CD4-positive, alpha-beta T cell (primary cell): ENCODE data around the gene CDKN1A. TPM values are rescaled to one million over a fixed set of nuclear protein-coding genes. Genes with fewer than 3 reads are reported as not detected.

Experiments
- ATAC-seq: fragments of 200-7000 bp; cut with Tn5 transposase; one replicate; pipeline ENCODE4 v1.10.0; 2022; ENCODE audit warnings: mild to moderate bottlenecking; ENCODE audit not compliant: poor library complexity
- CTCF ChIA-PET: fragments of 350-600 bp; sonication (Branson Sonifier 250); formaldehyde crosslinking; loops from one replicate; lab custom pipeline; 2021; ENCODE audit warnings: antibody characterized with exemption, inconsistent platforms; lab: Charles Lee
- POLR2A ChIA-PET: fragments of 350-600 bp; sonication (Branson Sonifier 250); formaldehyde crosslinking; loops from one replicate; lab custom pipeline; 2021; ENCODE audit warnings: antibody characterized with exemption, inconsistent platforms; lab: Charles Lee
- DNase-seq, 14 experiments: peaks; one replicate each; pipeline ENCODE4 v3.0.0-alpha.2; 2013 to 2020; ENCODE audit warnings: mixed read lengths in 2 of 14
- H3K27ac ChIP-seq, 2 donors: one replicate each; pipeline versions ENCODE4 v1.5.1 to v1.7.0; 2013; ENCODE audit warnings: low read length in 2 of 2, low read depth in 1 of 2, mild to moderate bottlenecking in 1 of 2
- H3K27me3 ChIP-seq, 2 experiments: 1 replicate in 1 of 2; 2 replicates in 1 of 2; pipeline versions ENCODE4 v1.6.1 to v1.7.0; 2013; ENCODE audit warnings: low read length in 2 of 2, control low read depth in 1 of 2, mild to moderate bottlenecking in 1 of 2, moderate library complexity in 1 of 2; ENCODE audit not compliant: insufficient read depth in 2 of 2, control insufficient read depth in 1 of 2
- H3K36me3 ChIP-seq: one replicate; pipeline ENCODE4 v1.6.1; 2013; ENCODE audit warnings: low read length, control low read depth; ENCODE audit not compliant: insufficient read depth
- H3K4me1 ChIP-seq: one replicate; pipeline ENCODE4 v1.6.1; 2013; ENCODE audit warnings: low read length, control low read depth; ENCODE audit not compliant: insufficient read depth
- H3K4me3 ChIP-seq: one replicate; pipeline ENCODE4 v1.5.1; 2013; ENCODE audit warnings: mild to moderate bottlenecking, low read length, moderate library complexity
- H3K9me3 ChIP-seq, 2 experiments: 1 replicate in 1 of 2; 2 replicates in 1 of 2; pipeline versions ENCODE4 v1.6.1 to v1.7.0; 2013; ENCODE audit warnings: low read length in 2 of 2, mild to moderate bottlenecking in 2 of 2, control low read depth in 1 of 2, moderate library complexity in 1 of 2; ENCODE audit not compliant: control insufficient read depth in 1 of 2, insufficient read depth in 1 of 2
- H3K27ac Mint-ChIP-seq: one replicate; pipeline ENCODE4 v1.8.0; 2020; ENCODE audit warnings: mixed read lengths
- H3K27me3 Mint-ChIP-seq: one replicate; pipeline ENCODE4 v1.8.0; 2021; ENCODE audit warnings: mixed read lengths
- H3K36me3 Mint-ChIP-seq: one replicate; pipeline ENCODE4 v1.8.0; 2021; ENCODE audit warnings: low read depth, mixed read lengths
- H3K4me1 Mint-ChIP-seq: one replicate; pipeline ENCODE4 v1.8.0; 2021; ENCODE audit warnings: low read depth, mixed read lengths
- H3K4me3 Mint-ChIP-seq: one replicate; pipeline ENCODE4 v1.8.0; 2020; ENCODE audit warnings: mild to moderate bottlenecking, mixed read lengths
- H3K9me3 Mint-ChIP-seq: one replicate; pipeline ENCODE4 v1.8.0; 2020; ENCODE audit warnings: mixed read lengths
- intact Hi-C, 2 experiments: fragments of 100-400 bp; cut with DNase I in 1 of 2; cut with micrococcal nuclease in 1 of 2; formaldehyde crosslinking; loops; one replicate each; pipeline versions ENCODE4 v1.15.1 to v1.9.0; 2023 to 2025; cut with DNase I, micrococcal nuclease
- total RNA-seq, 174 experiments: library from RNA in 2 of 174; stranded (reverse) in 2 of 174; gene quantifications; one replicate each; pipeline ENCODE4 v1.2.3 and lab custom pipeline; 2021 to 2026
- TF ChIP-seq, protein P1 (sequence below): fragments of 200-600 bp; IDR thresholded peaks from one replicate; pipeline ENCODE4 v1.8.0; 2022; ENCODE audit warnings: antibody characterized with exemption, mild to moderate bottlenecking

CDKN1A gene
- total RNA-seq, 2 experiments from 2014 or later: 98.3 to 98.6 TPM

DNA sequence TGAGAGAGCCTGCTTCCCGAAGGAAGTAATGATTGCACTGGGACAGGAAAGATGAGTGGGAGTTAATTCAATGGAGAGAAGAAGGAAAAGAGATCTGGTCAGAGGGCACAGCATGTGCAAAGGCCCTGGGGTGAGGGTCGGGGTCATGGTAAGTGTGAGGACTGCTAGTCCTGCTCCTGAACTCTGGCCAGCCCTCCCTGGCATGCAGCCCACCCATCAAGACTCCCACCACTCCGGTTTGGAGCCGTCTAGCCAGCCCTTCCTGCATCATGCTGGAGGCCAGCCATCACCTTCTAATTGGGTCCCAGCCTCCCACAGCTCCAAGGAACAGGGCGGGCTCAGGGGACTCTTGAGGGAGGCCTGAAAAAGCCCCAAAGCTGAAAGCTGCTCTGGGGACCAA, 42.2 kb upstream of the CDKN1A start:
- CTCF ChIA-PET: no interaction called here
- H3K27ac Mint-ChIP-seq: no peak overlapping the region
- no peak overlapping the region for H3K4me3 ChIP-seq

GRCh38 chr6:36636687-36637418, 41.7 kb upstream of the CDKN1A start:
- intact Hi-C loops: no loop called here
- no peaks in the 10 kb centered on the region for H3K9me3 Mint-ChIP-seq
- H3K27me3 Mint-ChIP-seq: no peaks in the 10 kb centered on the region
- no peaks in the 10 kb centered on the region for H3K27me3 ChIP-seq
- DNase-seq (no peak), ATAC-seq (no peak)
- H3K27ac Mint-ChIP-seq: no peak overlapping the region
- no peaks in the 10 kb centered on the region for H3K9me3 ChIP-seq
- no peak overlapping the region for H3K4me3 Mint-ChIP-seq
- H3K4me3 ChIP-seq: no peak overlapping the region
- ChIA-PET POLR2A (no interaction called here), CTCF (no interaction called here)
- H3K27ac ChIP-seq: no peak overlapping the region
- no peaks in the 10 kb centered on the region for H3K4me1 ChIP-seq
- no peaks in the 10 kb centered on the region for H3K36me3 ChIP-seq
- TF ChIP-seq, protein P1, sequence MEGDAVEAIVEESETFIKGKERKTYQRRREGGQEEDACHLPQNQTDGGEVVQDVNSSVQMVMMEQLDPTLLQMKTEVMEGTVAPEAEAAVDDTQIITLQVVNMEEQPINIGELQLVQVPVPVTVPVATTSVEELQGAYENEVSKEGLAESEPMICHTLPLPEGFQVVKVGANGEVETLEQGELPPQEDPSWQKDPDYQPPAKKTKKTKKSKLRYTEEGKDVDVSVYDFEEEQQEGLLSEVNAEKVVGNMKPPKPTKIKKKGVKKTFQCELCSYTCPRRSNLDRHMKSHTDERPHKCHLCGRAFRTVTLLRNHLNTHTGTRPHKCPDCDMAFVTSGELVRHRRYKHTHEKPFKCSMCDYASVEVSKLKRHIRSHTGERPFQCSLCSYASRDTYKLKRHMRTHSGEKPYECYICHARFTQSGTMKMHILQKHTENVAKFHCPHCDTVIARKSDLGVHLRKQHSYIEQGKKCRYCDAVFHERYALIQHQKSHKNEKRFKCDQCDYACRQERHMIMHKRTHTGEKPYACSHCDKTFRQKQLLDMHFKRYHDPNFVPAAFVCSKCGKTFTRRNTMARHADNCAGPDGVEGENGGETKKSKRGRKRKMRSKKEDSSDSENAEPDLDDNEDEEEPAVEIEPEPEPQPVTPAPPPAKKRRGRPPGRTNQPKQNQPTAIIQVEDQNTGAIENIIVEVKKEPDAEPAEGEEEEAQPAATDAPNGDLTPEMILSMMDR: no peak
- no peaks in the 10 kb centered on the region for H3K4me1 Mint-ChIP-seq
- H3K36me3 Mint-ChIP-seq: no peaks in the 10 kb centered on the region

More for the DNA sequence above, 42.2 kb upstream of the CDKN1A start:
- POLR2A ChIA-PET: no interaction called here
- Histone ChIP-seq H3K36me3 (no peaks in the 10 kb centered on the region), H3K9me3 (no peaks in the 10 kb centered on the region), H3K27ac (no peak overlapping the region), H3K4me1 (no peaks in the 10 kb centered on the region), H3K27me3 (no peaks in the 10 kb centered on the region)
- ATAC-seq: no peak
- no peak for DNase-seq
- TF ChIP-seq, protein P1: no peak
- Mint-ChIP-seq H3K4me3 (no peak overlapping the region), H3K9me3 (no peaks in the 10 kb centered on the region), H3K27me3 (no peaks in the 10 kb centered on the region), H3K36me3 (no peaks in the 10 kb centered on the region), H3K4me1 (no peaks in the 10 kb centered on the region)
- intact Hi-C loops: no loop called here

DNA sequence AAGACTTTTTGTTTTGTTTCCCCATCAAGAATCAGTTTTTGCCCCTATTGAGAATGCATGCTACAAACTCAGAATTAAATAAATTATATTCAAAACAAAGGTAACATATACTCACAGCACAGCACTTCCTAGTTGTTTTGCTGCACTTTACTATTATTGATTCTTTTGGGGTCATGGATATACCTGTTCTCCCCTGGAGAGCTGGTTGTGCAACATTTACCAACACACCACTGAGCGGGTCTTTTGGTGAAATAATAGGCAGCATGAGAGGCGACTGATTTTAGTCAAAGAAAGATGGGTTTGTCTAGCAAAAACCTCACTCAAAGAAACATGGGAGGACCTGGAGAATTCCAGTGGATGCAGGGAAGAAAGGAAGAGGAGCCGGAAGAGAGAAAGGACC, 39.9 kb upstream of the CDKN1A start:
- Mint-ChIP-seq H3K36me3 (no peaks in the 10 kb centered on the region), H3K27ac (no peak overlapping the region), H3K4me1 (no peaks in the 10 kb centered on the region), H3K4me3 (no peak overlapping the region), H3K9me3 (no peaks in the 10 kb centered on the region), H3K27me3 (no peaks in the 10 kb centered on the region)
- TF ChIP-seq, protein P1: no peak
- DNase-seq (no peak), ATAC-seq (no peak)
- no peak overlapping the region for H3K27ac ChIP-seq
- ChIA-PET POLR2A (no interaction called here), CTCF (no interaction called here)
- H3K27me3 ChIP-seq: no peaks in the 10 kb centered on the region
- intact Hi-C loops: no loop called here
- H3K36me3 ChIP-seq: no peaks in the 10 kb centered on the region
- H3K9me3 ChIP-seq: no peaks in the 10 kb centered on the region
- H3K4me1 ChIP-seq: no peaks in the 10 kb centered on the region
- no peak overlapping the region for H3K4me3 ChIP-seq
